ENCODE data around the gene ELK4. TPM values are rescaled to one million over a fixed set of nuclear protein-coding genes. Genes with fewer than 3 reads are reported as not detected.

The ELK4 gene
- total and polyA plus RNA-seq, 8 donors, result 5.7 to 42.7 (median 23.1) TPM

DNA sequence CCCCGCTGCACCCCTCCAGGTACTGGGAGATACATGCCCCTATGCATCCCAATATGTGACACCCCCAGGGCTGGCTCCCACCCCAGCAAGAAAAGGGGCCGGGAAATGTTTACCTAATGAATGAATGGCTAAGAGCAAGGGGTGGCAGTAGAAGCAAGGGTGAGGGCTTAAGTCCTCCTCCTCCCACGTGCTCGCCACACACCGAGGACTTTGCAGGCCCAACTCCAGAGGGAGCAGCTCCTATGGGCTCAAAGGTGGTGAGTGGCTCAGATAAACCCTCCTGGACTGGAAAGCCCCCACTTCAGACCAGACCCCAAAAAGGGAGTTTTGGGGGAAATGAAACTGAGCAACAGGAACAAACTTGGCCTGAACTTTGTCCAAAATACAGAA is 37.1 kb upstream of the ELK4 start:
- Histone ChIP-seq H3K36me3 (no peaks in the 10 kb centered on the region), H3K4me3 (no peak overlapping the region), H3K9me3 (no peaks in the 10 kb centered on the region), H3K4me1 (no peaks in the 10 kb centered on the region), H3K27ac (no peak overlapping the region), H3K27me3 (no peaks in the 10 kb centered on the region)
- DNase-seq (peak in 1 of 6 donors; percentile 35), FAIRE-seq (no peak), ATAC-seq (no peak)
- 85 to 96% methylated on average over 5 of the region's 5 CpGs for WGBS, 2 donors
- TF ChIP-seq, protein P1, sequence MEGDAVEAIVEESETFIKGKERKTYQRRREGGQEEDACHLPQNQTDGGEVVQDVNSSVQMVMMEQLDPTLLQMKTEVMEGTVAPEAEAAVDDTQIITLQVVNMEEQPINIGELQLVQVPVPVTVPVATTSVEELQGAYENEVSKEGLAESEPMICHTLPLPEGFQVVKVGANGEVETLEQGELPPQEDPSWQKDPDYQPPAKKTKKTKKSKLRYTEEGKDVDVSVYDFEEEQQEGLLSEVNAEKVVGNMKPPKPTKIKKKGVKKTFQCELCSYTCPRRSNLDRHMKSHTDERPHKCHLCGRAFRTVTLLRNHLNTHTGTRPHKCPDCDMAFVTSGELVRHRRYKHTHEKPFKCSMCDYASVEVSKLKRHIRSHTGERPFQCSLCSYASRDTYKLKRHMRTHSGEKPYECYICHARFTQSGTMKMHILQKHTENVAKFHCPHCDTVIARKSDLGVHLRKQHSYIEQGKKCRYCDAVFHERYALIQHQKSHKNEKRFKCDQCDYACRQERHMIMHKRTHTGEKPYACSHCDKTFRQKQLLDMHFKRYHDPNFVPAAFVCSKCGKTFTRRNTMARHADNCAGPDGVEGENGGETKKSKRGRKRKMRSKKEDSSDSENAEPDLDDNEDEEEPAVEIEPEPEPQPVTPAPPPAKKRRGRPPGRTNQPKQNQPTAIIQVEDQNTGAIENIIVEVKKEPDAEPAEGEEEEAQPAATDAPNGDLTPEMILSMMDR (IDR thresholded peaks at IDR 0.05), result no peak
- intact Hi-C loops (cut with DNase I), result no loop called here

DNA sequence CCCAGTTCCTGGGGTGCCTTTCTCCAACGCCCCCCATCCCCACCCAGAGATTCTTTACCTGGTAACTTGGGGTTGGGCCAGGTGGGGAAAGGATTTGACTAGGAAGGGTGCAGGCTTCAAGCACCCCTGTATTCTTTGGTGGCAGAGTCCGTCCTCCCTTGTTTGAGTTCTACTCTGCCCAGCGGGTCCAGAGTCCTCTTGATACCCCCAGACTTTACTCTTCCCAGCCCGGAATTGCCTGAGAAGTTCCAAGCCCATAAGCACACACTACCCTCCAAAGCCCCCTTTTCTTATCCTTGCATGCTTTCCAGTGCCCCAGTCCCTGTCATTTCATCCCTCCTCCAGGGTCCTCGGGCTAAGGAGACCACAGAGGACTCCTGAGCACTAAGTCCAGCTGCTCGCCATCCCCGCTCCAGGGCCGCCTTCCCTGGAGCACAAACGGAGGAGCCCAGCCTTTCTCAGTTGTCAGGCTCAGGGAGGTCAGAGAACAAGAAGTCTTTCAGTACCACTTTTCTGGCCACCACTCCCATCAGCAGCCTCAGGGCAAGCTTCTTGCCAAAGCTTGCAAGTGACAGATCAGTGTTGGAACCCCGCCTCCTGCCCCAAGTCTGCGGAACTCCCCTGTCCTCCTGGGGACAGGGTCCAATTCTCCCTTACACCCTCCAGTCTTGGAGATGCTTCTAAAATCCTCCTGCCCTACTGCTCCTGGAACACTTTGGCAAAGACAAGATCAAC is 36.3 kb upstream of the ELK4 start:
- DNase-seq (peak in 1 of 6 donors; percentile 27), ATAC-seq (no peak), FAIRE-seq (no peak)
- WGBS, 2 donors, result 85% methylated on average over 11 of the region's 11 CpGs
- Histone ChIP-seq H3K27ac (no peak overlapping the region), H3K4me1 (no peaks in the 10 kb centered on the region), H3K36me3 (no peaks in the 10 kb centered on the region), H3K27me3 (no peaks in the 10 kb centered on the region), H3K4me3 (no peak overlapping the region), H3K9me3 (no peaks in the 10 kb centered on the region)
- TF ChIP-seq, protein P1 (IDR thresholded peaks at IDR 0.05), result no peak
- intact Hi-C loops (cut with DNase I), result no loop called here

DNA sequence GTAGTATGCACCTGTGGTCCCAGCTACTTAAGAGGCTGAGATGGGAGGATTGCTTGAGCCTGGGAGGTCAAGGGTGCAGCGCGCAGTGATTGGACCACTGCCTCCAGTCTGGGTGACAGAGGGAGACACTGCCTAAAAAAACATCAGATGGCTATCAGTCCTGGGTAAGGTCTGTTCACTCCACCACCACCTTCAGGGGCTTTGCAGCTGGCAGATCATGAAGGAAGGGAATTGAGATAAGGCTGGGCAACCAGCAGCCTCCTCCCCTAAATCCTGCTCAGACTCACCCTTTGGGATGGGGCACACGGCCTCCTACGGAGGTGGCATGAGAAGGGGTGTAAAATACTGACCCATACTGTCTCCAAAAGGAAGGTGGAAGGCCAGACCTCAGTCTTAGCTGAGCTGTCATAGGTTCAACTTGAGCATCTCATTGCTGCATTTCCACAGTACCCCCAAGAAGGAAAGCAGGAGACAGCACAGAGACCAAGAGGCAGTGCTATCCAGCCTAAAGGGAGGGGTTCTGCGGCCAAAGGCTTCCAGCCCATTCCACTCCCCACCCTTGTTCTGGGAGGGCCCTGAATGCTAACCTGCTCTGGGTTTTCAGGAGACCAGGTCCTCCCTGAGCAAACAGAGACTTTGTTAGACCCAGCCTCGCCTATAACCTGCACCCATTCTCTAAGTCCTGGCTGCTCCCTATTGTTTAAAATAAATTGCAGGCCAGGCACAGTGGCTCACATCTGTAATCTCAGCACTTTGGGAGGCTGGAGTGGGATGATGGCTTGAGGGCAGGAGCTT is 34.8 kb upstream of the ELK4 start:
- WGBS, 2 donors, result 85 to 93% methylated on average over 6 of the region's 6 CpGs
- H3K4me1 ChIP-seq, result no peaks in the 10 kb centered on the region
- DNase-seq (no peak), ATAC-seq (no peak), FAIRE-seq (no peak)
- H3K27me3 ChIP-seq, result no peaks in the 10 kb centered on the region
- no peaks in the 10 kb centered on the region for H3K36me3 ChIP-seq
- TF ChIP-seq, protein P1 (IDR thresholded peaks at IDR 0.05), result no peak
- no peaks in the 10 kb centered on the region for H3K9me3 ChIP-seq
- intact Hi-C loops (cut with DNase I), result no loop called here
- no peak overlapping the region for H3K4me3 ChIP-seq
- no peak overlapping the region for H3K27ac ChIP-seq

DNA sequence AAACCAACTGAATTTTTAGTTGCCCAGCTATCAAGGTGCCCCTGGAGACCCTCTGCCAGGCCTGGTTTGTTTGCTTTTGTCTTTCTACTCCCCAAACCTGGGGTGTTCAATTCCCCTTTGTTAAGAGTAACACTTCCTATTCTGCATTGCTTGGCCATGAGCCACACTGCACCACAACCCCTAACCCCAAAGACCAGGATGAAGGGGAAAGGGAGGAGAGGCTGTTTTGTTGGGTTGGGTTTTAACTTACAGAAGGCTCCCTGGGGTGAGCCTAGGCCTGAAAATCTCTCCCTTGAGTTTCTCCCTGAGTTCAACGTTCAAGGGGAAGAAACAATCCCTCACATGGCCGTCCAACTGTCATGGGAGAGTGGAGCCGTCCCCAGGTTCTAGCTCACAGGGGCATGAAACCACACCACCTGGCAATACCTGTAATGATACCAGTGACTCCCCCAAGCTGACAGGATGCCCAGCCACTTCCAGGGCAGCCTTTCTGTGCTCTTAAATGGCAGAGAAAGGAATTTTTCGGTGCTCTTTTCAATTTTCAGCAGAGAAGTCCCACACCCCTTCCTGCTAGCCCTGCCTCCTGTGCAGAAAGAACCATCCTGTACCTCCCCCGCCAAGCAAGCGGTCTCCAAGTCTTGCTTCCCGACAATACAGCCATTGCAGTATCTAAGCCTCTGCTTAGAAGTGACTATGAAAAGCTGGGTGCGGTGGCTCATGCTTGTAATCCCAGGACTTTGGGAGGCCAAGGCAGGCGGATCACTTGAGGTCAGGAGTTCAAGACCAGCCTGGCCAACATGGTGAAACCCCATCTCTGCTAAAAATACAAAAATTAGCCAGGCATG is 33.6 kb upstream of the ELK4 start:
- TF ChIP-seq, protein P1 (IDR thresholded peaks at IDR 0.05), result no peak
- Histone ChIP-seq H3K36me3 (no peaks in the 10 kb centered on the region), H3K4me1 (no peaks in the 10 kb centered on the region), H3K27me3 (no peaks in the 10 kb centered on the region), H3K9me3 (no peaks in the 10 kb centered on the region), H3K4me3 (no peak overlapping the region), H3K27ac (peak overlapping the region in 1 of 4 donors; percentile 44)
- FAIRE-seq (no peak), DNase-seq (peak in 1 of 6 donors; percentile 17), ATAC-seq (no peak)
- intact Hi-C loops (cut with DNase I), result no loop called here
- WGBS, 2 donors, result 75 to 79% methylated on average over 9 of the region's 9 CpGs
